ENCODE results near the gene PARN.
A peak's percentile ranks its signal among the peaks of the same experiment; 100 is the strongest.

Gene PARN

DNA sequence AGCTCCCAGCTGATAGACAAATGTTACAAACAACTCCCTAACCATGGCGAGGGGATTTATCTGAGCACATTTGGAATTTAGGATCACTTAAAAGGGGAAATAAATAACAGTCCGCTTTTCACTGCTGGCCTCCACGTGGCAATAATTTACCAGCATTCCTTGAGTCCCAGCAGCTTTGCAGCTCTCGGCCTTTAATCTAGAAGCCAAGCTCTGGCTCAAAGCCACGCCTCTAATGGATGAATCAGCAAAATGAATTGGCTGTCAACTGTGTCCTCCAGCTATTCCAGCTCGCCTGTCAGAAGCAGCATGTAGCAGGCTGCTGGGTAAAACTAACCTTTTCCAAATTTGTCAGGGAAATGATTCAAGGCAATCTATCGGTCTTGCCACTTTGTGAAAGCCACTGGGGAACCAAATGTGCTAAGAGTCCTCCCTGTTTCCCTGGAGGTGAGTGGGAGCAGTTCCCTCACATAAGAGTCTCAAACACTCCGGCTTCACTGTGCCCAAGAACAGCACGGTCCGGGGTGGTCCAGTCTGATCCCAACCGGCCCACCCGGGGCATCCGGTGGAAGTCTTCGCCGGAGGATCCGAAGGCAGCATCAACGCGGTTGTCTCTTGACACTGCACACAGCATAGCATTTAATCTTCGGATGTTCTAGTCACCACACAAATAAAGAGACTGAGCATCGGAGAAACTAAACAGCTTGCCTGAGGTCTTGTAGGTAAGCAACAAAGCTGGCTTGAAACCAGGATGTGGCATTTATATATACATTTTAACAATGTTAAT, 143.3 kb downstream of the PARN start:
- Histone ChIP-seq H2BK15ac (replicated peaks; ENCODE audit: low read depth) (no peak overlapping the region), H3K4ac (ENCODE audit: low read depth, low read length) (peak overlapping the region; percentile 72), H2BK5ac (ENCODE audit: low read length) (peak overlapping the region; percentile 53), H3K36me3 (ENCODE audit: control insufficient read depth, insufficient read depth, low read length) (no peaks in the 10 kb centered on the region), H4K5ac (ENCODE audit: low read length) (no peak overlapping the region), H3K4me1 (ENCODE audit: control insufficient read depth, low read depth, low read length) (peaks cover 9% of the 10 kb centered on the region), H3K23ac (ENCODE audit: low read length) (no peak overlapping the region), H3K27me3 (ENCODE audit: insufficient read depth, low read length, poor library complexity) (no peaks in the 10 kb centered on the region), H3K9ac (ENCODE audit: low read length) (peak overlapping the region; percentile 38), H2BK120ac (ENCODE audit: low read depth, low read length) (no peak overlapping the region), H2AK5ac (ENCODE audit: low read length) (no peak overlapping the region), H3K79me1 (ENCODE audit: low read length) (peaks cover 2% of the 10 kb centered on the region), H3K18ac (ENCODE audit: low read length) (peak overlapping the region; percentile 39), H3K27ac (ENCODE audit: low read depth, low read length) (no peak overlapping the region), H3K56ac (ENCODE audit: low read length) (peak overlapping the region; percentile 62), H3K4me2 (ENCODE audit: low read length) (no peak overlapping the region), H4K8ac (ENCODE audit: low read depth, low read length) (no peak overlapping the region), H3K79me2 (ENCODE audit: control insufficient read depth, insufficient read depth, low read length) (no peaks in the 10 kb centered on the region), H3K4me3 (ENCODE audit: low read length) (no peak overlapping the region)
- peak; percentile 93 for DNase-seq
- whole genome bisulfite sequencing (ENCODE audit: extremely low coverage, insufficient coverage, low lambda C conversion rate) = no CpG with 5 or more reads among the region's 20 CpGs

GRCh38 chr16:14485811-14486519, 144.1 kb downstream of the PARN start:
- no peak overlapping the region for H2BK15ac ChIP-seq (replicated peaks; ENCODE audit: low read depth)
- no peak overlapping the region for H4K8ac ChIP-seq (ENCODE audit: low read depth, low read length)
- no peak overlapping the region for H3K4me2 ChIP-seq (ENCODE audit: low read length)
- peak overlapping the region; percentile 6 for H3K4ac ChIP-seq (ENCODE audit: low read depth, low read length)
- H2AK5ac ChIP-seq (ENCODE audit: low read length) = no peak overlapping the region
- no peaks in the 10 kb centered on the region for H3K36me3 ChIP-seq (ENCODE audit: control insufficient read depth, insufficient read depth, low read length)
- H3K4me1 ChIP-seq (ENCODE audit: control insufficient read depth, low read depth, low read length) = peaks cover 9% of the 10 kb centered on the region
- H2BK120ac ChIP-seq (ENCODE audit: low read depth, low read length) = no peak overlapping the region
- H3K23ac ChIP-seq (ENCODE audit: low read length) = no peak overlapping the region
- peak overlapping the region; percentile 39 for H3K18ac ChIP-seq (ENCODE audit: low read length)
- H3K79me1 ChIP-seq (ENCODE audit: low read length) = peaks cover 2% of the 10 kb centered on the region
- WGBS (ENCODE audit: extremely low coverage, insufficient coverage, low lambda C conversion rate) = no CpG with 5 or more reads among the region's 16 CpGs
- no peak for DNase-seq
- H3K27me3 ChIP-seq (ENCODE audit: insufficient read depth, low read length, poor library complexity) = no peaks in the 10 kb centered on the region
- no peak overlapping the region for H4K5ac ChIP-seq (ENCODE audit: low read length)
- H2BK5ac ChIP-seq (ENCODE audit: low read length) = peak overlapping the region; percentile 17
- H3K9ac ChIP-seq (ENCODE audit: low read length) = peak overlapping the region; percentile 32
- H3K27ac ChIP-seq (ENCODE audit: low read depth, low read length) = no peak overlapping the region
- H3K79me2 ChIP-seq (ENCODE audit: control insufficient read depth, insufficient read depth, low read length) = no peaks in the 10 kb centered on the region
- H3K4me3 ChIP-seq (ENCODE audit: low read length) = no peak overlapping the region
- peak overlapping the region; percentile 62 for H3K56ac ChIP-seq (ENCODE audit: low read length)

- Histone ChIP-seq H3K79me1 (ENCODE audit: low read length) (no peaks in the 10 kb centered on the region), H3K23ac (ENCODE audit: low read length) (no peak overlapping the region), H3K56ac (ENCODE audit: low read length) (no peak overlapping the region), H4K5ac (ENCODE audit: low read length) (no peak overlapping the region), H2BK120ac (ENCODE audit: low read depth, low read length) (no peak overlapping the region), H3K79me2 (ENCODE audit: control insufficient read depth, insufficient read depth, low read length) (no peaks in the 10 kb centered on the region), H3K4me3 (ENCODE audit: low read length) (no peak overlapping the region), H3K4me1 (ENCODE audit: control insufficient read depth, low read depth, low read length) (peaks cover 7% of the 10 kb centered on the region), H3K4me2 (ENCODE audit: low read length) (no peak overlapping the region), H2BK15ac (replicated peaks; ENCODE audit: low read depth) (no peak overlapping the region), H3K9ac (ENCODE audit: low read length) (no peak overlapping the region), H2AK5ac (ENCODE audit: low read length) (no peak overlapping the region), H3K36me3 (ENCODE audit: control insufficient read depth, insufficient read depth, low read length) (no peaks in the 10 kb centered on the region), H2BK5ac (ENCODE audit: low read length) (no peak overlapping the region), H3K27ac (ENCODE audit: low read depth, low read length) (no peak overlapping the region), H3K18ac (ENCODE audit: low read length) (no peak overlapping the region), H3K4ac (ENCODE audit: low read depth, low read length) (no peak overlapping the region), H4K8ac (ENCODE audit: low read depth, low read length) (no peak overlapping the region), H3K27me3 (ENCODE audit: insufficient read depth, low read length, poor library complexity) (no peaks in the 10 kb centered on the region)
- peak; percentile 63 for DNase-seq
- WGBS (ENCODE audit: extremely low coverage, insufficient coverage, low lambda C conversion rate) = no CpG with 5 or more reads among the region's 2 CpGs
Measured at GRCh38 chr16:14485121-14485551, 144.9 kb downstream of the PARN start.

GRCh38 chr16:14483819-14484385, 146.2 kb downstream of the PARN start:
- Histone ChIP-seq H3K56ac (ENCODE audit: low read length) (no peak overlapping the region), H3K79me2 (ENCODE audit: control insufficient read depth, insufficient read depth, low read length) (no peaks in the 10 kb centered on the region), H4K8ac (ENCODE audit: low read depth, low read length) (no peak overlapping the region), H3K27ac (ENCODE audit: low read depth, low read length) (no peak overlapping the region), H4K5ac (ENCODE audit: low read length) (no peak overlapping the region), H3K4me2 (ENCODE audit: low read length) (no peak overlapping the region), H3K36me3 (ENCODE audit: control insufficient read depth, insufficient read depth, low read length) (no peaks in the 10 kb centered on the region), H3K79me1 (ENCODE audit: low read length) (no peaks in the 10 kb centered on the region), H3K18ac (ENCODE audit: low read length) (no peak overlapping the region), H3K4me1 (ENCODE audit: control insufficient read depth, low read depth, low read length) (peaks cover 5% of the 10 kb centered on the region), H3K4ac (ENCODE audit: low read depth, low read length) (no peak overlapping the region), H3K27me3 (ENCODE audit: insufficient read depth, low read length, poor library complexity) (no peaks in the 10 kb centered on the region), H2AK5ac (ENCODE audit: low read length) (no peak overlapping the region), H2BK120ac (ENCODE audit: low read depth, low read length) (no peak overlapping the region), H3K23ac (ENCODE audit: low read length) (no peak overlapping the region), H2BK15ac (replicated peaks; ENCODE audit: low read depth) (no peak overlapping the region), H3K9ac (ENCODE audit: low read length) (no peak overlapping the region), H3K4me3 (ENCODE audit: low read length) (no peak overlapping the region), H2BK5ac (ENCODE audit: low read length) (no peak overlapping the region)
- no CpG with 5 or more reads among the region's 6 CpGs for WGBS (ENCODE audit: extremely low coverage, insufficient coverage, low lambda C conversion rate)
- no peak for DNase-seq

DNA sequence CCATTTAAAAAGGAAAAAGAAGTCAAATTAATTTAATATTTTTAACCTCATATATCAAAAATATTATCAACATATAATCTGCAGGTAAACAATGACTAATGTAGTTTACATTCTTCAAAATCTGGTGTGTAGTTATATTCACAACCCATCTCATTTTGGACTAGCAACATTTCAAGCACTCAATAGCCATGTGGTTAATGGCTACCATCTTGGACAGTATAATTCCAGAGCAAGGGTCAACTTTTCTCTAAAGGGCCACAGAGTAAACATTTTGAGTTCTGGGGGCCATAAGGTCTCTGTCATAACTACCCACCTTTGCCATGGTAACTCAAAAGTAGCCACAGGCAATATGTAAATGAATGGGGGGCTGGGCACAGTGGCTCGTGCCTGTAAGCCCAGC, 153.9 kb downstream of the PARN start:
- H3K4me3 ChIP-seq (ENCODE audit: low read length) = no peak overlapping the region
- DNase-seq = peak; percentile 27
- H4K8ac ChIP-seq (ENCODE audit: low read depth, low read length) = no peak overlapping the region
- no peak overlapping the region for H3K23ac ChIP-seq (ENCODE audit: low read length)
- H2AK5ac ChIP-seq (ENCODE audit: low read length) = no peak overlapping the region
- H3K27me3 ChIP-seq (ENCODE audit: insufficient read depth, low read length, poor library complexity) = no peaks in the 10 kb centered on the region
- H3K56ac ChIP-seq (ENCODE audit: low read length) = no peak overlapping the region
- H3K79me1 ChIP-seq (ENCODE audit: low read length) = no peaks in the 10 kb centered on the region
- no peak overlapping the region for H3K27ac ChIP-seq (ENCODE audit: low read depth, low read length)
- no peak overlapping the region for H2BK5ac ChIP-seq (ENCODE audit: low read length)
- no peaks in the 10 kb centered on the region for H3K79me2 ChIP-seq (ENCODE audit: control insufficient read depth, insufficient read depth, low read length)
- no peaks in the 10 kb centered on the region for H3K4me1 ChIP-seq (ENCODE audit: control insufficient read depth, low read depth, low read length)
- no peak overlapping the region for H4K5ac ChIP-seq (ENCODE audit: low read length)
- WGBS (ENCODE audit: extremely low coverage, insufficient coverage, low lambda C conversion rate) = no CpG with 5 or more reads among the region's 1 CpG
- no peak overlapping the region for H3K4ac ChIP-seq (ENCODE audit: low read depth, low read length)
- no peak overlapping the region for H3K9ac ChIP-seq (ENCODE audit: low read length)
- no peak overlapping the region for H3K4me2 ChIP-seq (ENCODE audit: low read length)
- H3K36me3 ChIP-seq (ENCODE audit: control insufficient read depth, insufficient read depth, low read length) = no peaks in the 10 kb centered on the region
- H3K18ac ChIP-seq (ENCODE audit: low read length) = no peak overlapping the region
- H2BK15ac ChIP-seq (replicated peaks; ENCODE audit: low read depth) = no peak overlapping the region
- H2BK120ac ChIP-seq (ENCODE audit: low read depth, low read length) = no peak overlapping the region

Measured in mesendoderm (in vitro differentiated cells).